Pancreas (tissue), 10 donors: Measurements from ENCODE around the gene PSME4. TPM values are rescaled to one million over a fixed set of nuclear protein-coding genes. Genes with fewer than 3 reads are reported as not detected.
"Not testable (repeated sequence)": the region's sequence is repeated elsewhere in the genome, so short reads cannot be mapped to it uniquely, and the experiment has no call there.

ENCODE experiments used
- ATAC-seq, 4 donors: fragments of 200-7000 bp; cut with Tn5 transposase; one replicate each; pipeline versions ENCODE4 v1.8.0 to v1.9.1; 2020; ENCODE audit warnings: mild to moderate bottlenecking in 4 of 4, moderate library complexity in 4 of 4
- DNase-seq, 6 donors: peaks; one replicate each; pipeline ENCODE4 v3.0.0-alpha.2; 2020
- FAIRE-seq: peaks from 2 replicates; lab custom pipeline; 2012; peaks lifted over from hg19 to GRCh38; lab: Jason Lieb, UNC
- H3K27ac ChIP-seq, 4 donors: fragments of 200-600 bp; sonication (generic); 1 replicate in 3 of 4; 2 replicates in 1 of 4; pipeline versions ENCODE4 v1.5.0 to v1.8.0; 2020
- H3K27me3 ChIP-seq, 4 donors: fragments of 200-600 bp; one replicate each; pipeline ENCODE4 v1.8.0; 2021
- H3K36me3 ChIP-seq, 3 donors: fragments of 200-600 bp; sonication (generic) in 1 of 3; one replicate each; pipeline versions ENCODE4 v1.5.0 to v1.8.0; 2020 to 2021
- H3K4me1 ChIP-seq, 3 donors: fragments of 200-600 bp; one replicate each; pipeline ENCODE4 v1.8.0; 2021
- H3K4me3 ChIP-seq, 4 donors: fragments of 200-600 bp; sonication (generic) in 2 of 4; one replicate each; pipeline versions ENCODE4 v1.5.0 to v1.8.0; 2020 to 2021
- H3K9me3 ChIP-seq, 4 donors: fragments of 200-600 bp; one replicate each; pipeline ENCODE4 v1.8.0; 2021
- WGBS, 2 donors: extraction: QIAGEN DNeasy Blood & Tissue Kit; methylation state at CpG; one replicate each; pipeline ENCODE4 v1.1.7; 2013; 5-methylcytosine and 5-hydroxymethylcytosine counted together
- intact Hi-C, 3 donors: fragments of 100-400 bp; cut with DNase I; formaldehyde crosslinking; loops; one replicate each; pipeline versions ENCODE4 v1.11.1 to v1.14.2; 2022
- polyA plus RNA-seq, 2 donors: library from polyadenylated mRNA; stranded (reverse); fragments of 200-250 nt; gene quantifications; one replicate each; pipeline ENCODE4 v1.2.3, GENCODE V29; 2013
- total RNA-seq, 6 donors: library from RNA; stranded (reverse); fragmentation: NEBNext Ultra II Directional in 4 of 6; extraction: Animal tissue kit (Norgen Biotek cat#: 25700) in 4 of 6; gene quantifications; one replicate each; pipeline versions ENCODE4 v1.2.1 to v1.2.4, GENCODE V29; 2021 to 2023
- TF ChIP-seq, protein P1 (sequence below), 4 donors: fragments of 200-600 bp; sonication (generic) in 3 of 4; IDR thresholded peaks; one replicate each; pipeline versions ENCODE4 v1.5.0 to v1.8.0; 2021; ENCODE audit warnings: antibody characterized with exemption in 4 of 4
- donor health status: healthy with polysubstance abuse.
- donor health status: DM: no; HTN: no; CAD: no; lungs with moderate emphysema.
- donor health status: DM: no; HTN: no; CAD: no.
- donor health status: control.
- donor health status: control.
- donor health status: Bipolar disorder and iron deficiency.
- donor health status: DM: yes; HTN: yes; CAD: no.
- donor health status: DM: no; HTN: no; CAD: no.
- donor health status: DM: no; HTN: no; CAD: no.
- donor health status: DM: yes; HTN: yes; CAD: no.

Gene PSME4
- total and polyA plus RNA-seq, 8 donors: 13.8 to 27.7 (median 17.8) TPM

DNA sequence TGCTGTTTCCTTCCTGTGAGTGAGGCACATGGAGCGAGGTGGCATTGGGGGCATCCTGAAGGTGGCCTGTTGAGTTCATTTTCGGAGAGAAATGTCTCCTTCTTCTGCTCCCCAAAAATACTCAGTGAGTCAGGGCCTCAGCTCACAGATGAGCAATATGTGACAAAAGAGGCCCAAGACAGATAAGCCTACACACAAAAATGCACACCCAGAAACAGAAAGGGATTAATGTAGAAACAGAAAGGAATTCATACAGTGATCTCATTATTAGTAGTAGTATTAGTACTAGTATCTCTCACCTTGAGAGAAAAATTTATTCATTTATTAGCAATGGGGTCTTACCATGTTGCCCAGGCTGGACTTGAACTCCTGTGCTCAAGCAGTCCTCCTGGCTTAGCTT lies 116.1 kb downstream of the PSME4 start:
- H3K36me3 ChIP-seq: no peaks in the 10 kb centered on the region
- intact Hi-C loops: no loop called here
- H3K4me1 ChIP-seq: no peaks in the 10 kb centered on the region
- 92 to 100% methylated on average over 2 of the region's 2 CpGs for WGBS, 2 donors
- no peak overlapping the region for H3K4me3 ChIP-seq
- no peak for ATAC-seq
- DNase-seq: no peak
- no peak for FAIRE-seq
- TF ChIP-seq, protein P1, sequence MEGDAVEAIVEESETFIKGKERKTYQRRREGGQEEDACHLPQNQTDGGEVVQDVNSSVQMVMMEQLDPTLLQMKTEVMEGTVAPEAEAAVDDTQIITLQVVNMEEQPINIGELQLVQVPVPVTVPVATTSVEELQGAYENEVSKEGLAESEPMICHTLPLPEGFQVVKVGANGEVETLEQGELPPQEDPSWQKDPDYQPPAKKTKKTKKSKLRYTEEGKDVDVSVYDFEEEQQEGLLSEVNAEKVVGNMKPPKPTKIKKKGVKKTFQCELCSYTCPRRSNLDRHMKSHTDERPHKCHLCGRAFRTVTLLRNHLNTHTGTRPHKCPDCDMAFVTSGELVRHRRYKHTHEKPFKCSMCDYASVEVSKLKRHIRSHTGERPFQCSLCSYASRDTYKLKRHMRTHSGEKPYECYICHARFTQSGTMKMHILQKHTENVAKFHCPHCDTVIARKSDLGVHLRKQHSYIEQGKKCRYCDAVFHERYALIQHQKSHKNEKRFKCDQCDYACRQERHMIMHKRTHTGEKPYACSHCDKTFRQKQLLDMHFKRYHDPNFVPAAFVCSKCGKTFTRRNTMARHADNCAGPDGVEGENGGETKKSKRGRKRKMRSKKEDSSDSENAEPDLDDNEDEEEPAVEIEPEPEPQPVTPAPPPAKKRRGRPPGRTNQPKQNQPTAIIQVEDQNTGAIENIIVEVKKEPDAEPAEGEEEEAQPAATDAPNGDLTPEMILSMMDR (IDR thresholded peaks at IDR 0.05): no peak
- no peaks in the 10 kb centered on the region for H3K27me3 ChIP-seq
- no peaks in the 10 kb centered on the region for H3K9me3 ChIP-seq
- no peak overlapping the region for H3K27ac ChIP-seq

DNA sequence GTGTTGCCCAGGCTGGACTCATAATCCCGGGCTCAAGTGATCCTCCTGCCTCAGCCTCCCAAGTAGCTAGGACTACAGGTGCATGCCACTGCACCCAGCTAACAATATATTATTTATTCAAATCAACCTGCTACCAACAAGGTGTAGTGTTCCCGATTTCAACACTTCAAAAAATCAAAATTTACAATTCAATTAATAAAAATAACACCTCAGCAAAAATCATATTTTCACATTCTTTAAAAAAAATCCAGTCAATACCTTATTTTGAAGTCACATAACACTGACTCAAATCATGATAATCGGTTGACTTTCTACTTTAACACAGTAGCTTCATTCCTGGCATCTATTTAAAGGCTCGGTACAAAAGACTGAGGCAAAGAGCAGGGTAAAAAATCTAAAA lies 118.3 kb downstream of the PSME4 start:
- 95 to 98% methylated on average over 4 of the region's 4 CpGs for WGBS, 2 donors
- ATAC-seq: no peak
- TF ChIP-seq, protein P1 (IDR thresholded peaks at IDR 0.05): no peak
- Histone ChIP-seq H3K27ac (no peak overlapping the region), H3K4me3 (no peak overlapping the region), H3K36me3 (no peaks in the 10 kb centered on the region), H3K4me1 (no peaks in the 10 kb centered on the region), H3K27me3 (no peaks in the 10 kb centered on the region), H3K9me3 (no peaks in the 10 kb centered on the region)
- no peak for DNase-seq
- FAIRE-seq: no peak
- intact Hi-C loops: no loop called here

DNA sequence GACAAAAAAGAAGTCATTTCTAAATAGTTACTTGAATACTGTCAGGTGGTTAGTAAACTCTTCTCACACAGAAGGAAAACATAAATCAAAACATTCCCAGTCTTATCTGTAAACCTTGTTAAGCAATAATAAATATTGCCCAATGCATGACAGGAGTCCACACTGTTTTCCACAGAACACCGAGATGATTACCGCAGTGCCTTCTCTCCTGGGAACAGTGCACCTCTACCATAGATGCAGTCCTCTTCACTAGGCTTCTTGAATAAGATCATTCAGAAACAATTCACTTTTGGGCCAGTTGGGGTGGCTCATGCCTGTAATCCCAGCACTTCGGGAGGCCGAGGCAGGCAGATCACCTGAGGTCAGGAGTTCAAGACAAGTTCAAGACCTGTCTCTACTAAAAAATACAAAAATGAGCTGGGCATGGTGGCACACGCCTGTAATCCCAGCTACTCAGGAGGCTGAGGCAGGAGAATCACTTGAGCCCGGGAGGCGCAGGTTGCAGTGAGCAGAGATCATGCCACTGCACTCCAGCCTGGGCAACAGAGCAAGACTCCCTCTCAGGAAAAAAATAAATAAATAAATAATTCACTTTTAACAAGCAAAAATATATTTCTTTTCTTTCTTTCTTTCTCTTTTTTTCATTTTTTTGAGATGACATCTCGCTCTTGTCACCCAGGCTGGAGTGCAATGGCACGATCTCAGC lies 119.6 kb downstream of the PSME4 start:
- DNase-seq, H3K4me3 ChIP-seq, H3K9me3 ChIP-seq, FAIRE-seq, intact Hi-C loops, H3K27me3 ChIP-seq, H3K4me1 ChIP-seq, H3K36me3 ChIP-seq: not testable (repeated sequence)
- peak overlapping the region in 1 of 4 donors; percentile 2 for H3K27ac ChIP-seq
- peak; percentile 57 to 78 (median 62) for ATAC-seq
- 71% methylated on average over 9 of the region's 9 CpGs for WGBS, 2 donors

DNA sequence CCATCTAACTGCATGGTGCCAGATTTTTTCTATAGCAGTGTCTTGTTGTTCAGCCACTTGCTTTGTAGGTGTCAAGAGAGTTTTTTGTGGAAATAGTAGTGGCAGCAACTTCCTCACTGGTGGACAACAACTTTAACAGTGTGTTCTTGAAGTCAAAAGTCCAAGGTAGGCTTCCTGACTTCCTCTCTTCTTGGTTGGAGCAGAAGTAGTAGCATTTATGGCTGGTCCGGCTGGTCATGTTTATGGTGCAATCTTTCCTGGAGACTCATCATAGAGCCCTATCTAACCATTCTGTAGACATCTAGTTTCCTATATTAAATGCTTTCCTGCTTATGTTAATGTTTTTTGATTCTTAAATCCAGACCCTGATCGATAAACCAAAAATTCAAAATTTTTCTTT lies 122.7 kb downstream of the PSME4 start:
- Histone ChIP-seq H3K27ac (no peak overlapping the region), H3K36me3 (no peaks in the 10 kb centered on the region), H3K9me3 (no peaks in the 10 kb centered on the region), H3K27me3 (no peaks in the 10 kb centered on the region), H3K4me1 (no peaks in the 10 kb centered on the region), H3K4me3 (no peak overlapping the region)
- 86 to 97% methylated on average over 2 of the region's 2 CpGs for WGBS, 2 donors
- TF ChIP-seq, protein P1 (IDR thresholded peaks at IDR 0.05): no peak
- DNase-seq (no peak), ATAC-seq (no peak), FAIRE-seq (no peak)
- intact Hi-C loops: no loop called here

DNA sequence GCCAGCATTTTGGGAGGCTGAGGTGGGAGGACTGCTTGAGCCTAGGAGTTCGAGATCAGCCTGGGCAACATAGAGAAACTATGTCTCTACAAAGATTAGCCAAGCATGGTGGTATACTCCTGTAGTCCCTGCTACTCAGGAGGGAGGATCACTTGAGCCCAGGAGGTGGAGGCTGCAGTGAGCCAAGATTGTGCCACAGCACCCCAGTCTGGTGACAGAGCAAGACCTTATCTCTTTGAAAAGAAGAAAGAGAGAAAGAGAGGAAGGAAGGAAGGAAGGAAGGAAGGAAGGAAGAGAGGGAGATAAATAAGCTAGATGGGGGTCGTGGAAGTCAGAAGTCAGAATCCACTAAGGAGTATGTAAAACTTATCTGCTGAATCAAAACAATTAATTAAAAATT lies 127.2 kb downstream of the PSME4 start:
- no peaks in the 10 kb centered on the region for H3K27me3 ChIP-seq
- no peak for FAIRE-seq
- 73 to 86% methylated on average over 2 of the region's 2 CpGs for WGBS, 2 donors
- H3K36me3 ChIP-seq: no peaks in the 10 kb centered on the region
- TF ChIP-seq, protein P1 (IDR thresholded peaks at IDR 0.05): no peak
- H3K4me1 ChIP-seq: no peaks in the 10 kb centered on the region
- no peak overlapping the region for H3K27ac ChIP-seq
- no peaks in the 10 kb centered on the region for H3K9me3 ChIP-seq
- no peak overlapping the region for H3K4me3 ChIP-seq
- intact Hi-C loops: no loop called here
- no peak for DNase-seq
- ATAC-seq: no peak
